Measurements from ENCODE around the gene AKT1.

DNA sequence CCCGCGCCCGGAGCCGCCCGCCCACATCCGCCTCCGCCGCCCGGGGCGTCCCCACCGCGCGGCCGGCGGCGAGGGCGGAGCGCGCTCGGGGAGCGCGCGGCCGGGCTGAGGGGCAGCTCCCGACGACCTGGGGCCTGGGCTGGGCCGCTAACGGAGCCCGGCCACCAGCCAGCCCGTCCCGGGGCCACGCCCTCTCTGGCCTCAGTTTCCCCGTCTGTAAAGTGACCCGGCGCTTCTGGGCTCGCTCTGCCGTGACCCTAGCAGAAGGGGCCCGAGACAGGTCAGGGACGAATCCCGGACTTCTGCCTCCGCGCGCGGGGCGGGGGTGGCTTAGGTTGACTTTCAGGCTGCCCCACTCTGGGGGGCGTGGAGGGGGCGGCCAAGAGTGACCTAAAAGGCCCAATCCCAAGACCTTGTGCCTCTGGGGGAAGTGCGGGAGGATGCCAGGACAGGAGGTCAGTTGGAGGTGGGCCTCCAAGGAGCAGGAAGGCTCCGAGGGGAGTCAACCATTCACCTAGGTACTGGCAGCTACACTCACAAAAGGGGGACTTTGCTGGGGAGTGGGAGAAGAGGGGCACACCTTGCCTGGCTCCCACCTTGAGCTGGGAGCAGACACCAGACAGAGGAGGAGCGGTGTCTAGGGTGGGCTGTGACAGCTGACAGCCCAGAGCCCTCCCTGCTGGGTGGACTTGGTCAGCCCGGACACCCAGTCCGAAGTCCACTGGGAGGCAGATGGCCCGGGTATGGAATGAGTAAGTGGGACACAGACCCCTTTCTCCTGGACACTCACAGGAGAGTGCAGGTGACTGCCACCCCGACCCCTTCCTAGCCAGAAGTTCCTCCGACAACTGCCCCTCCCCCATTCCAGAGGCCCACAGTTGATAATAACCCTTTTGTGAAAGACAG, 486 bp upstream of the AKT1 start:
- TF ChIP-seq, protein P1, sequence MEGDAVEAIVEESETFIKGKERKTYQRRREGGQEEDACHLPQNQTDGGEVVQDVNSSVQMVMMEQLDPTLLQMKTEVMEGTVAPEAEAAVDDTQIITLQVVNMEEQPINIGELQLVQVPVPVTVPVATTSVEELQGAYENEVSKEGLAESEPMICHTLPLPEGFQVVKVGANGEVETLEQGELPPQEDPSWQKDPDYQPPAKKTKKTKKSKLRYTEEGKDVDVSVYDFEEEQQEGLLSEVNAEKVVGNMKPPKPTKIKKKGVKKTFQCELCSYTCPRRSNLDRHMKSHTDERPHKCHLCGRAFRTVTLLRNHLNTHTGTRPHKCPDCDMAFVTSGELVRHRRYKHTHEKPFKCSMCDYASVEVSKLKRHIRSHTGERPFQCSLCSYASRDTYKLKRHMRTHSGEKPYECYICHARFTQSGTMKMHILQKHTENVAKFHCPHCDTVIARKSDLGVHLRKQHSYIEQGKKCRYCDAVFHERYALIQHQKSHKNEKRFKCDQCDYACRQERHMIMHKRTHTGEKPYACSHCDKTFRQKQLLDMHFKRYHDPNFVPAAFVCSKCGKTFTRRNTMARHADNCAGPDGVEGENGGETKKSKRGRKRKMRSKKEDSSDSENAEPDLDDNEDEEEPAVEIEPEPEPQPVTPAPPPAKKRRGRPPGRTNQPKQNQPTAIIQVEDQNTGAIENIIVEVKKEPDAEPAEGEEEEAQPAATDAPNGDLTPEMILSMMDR (IDR thresholded peaks at IDR 0.05) = no peak
- peak; percentile 81 for TF ChIP-seq POLR2A (IDR thresholded peaks at IDR 0.05)

All from gastroesophageal sphincter (tissue), 3 donors.